Measurements from ENCODE around the gene CBLC.
A peak's percentile ranks its signal among the peaks of the same experiment; 100 is the strongest.

CBLC gene

DNA sequence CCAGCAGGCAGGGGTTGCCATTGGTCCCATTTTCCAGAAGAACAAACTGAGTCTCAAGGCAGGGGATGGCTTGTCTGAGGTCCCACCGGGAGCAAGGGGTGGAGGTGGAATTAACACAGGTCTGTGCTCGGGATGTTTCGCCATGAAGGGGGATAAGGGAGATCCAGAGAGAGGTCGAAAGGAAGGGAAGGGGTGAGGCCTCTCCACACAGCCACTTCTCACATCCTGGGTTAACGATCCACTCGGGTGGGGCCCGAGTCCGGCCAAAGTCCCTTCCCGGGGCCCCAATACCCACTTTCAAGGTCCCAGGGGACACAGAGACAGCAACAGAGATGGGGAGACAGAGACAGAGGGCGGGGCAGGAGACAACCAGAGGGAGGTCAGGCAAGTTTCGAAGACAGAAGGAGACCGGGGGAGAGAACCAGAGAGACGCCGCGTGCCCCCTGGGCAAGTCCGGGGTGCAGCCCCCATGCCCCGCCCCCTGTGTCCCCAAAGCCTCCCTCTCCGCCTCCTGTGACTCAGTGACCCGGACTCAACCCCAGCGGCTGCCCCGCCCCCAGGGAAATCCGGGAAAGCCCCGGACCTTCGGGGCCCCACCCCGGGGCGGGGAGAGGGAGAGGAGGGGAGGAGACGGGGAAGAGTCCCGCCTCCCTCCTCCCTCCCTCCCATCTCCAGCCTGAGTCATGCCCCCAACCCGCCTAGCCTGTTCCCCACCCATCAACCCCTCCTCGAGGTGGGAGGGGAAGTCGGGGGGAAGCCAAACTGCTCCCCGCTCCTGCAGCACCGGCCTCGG lies 30.5 kb upstream of the CBLC start:
- FAIRE-seq = no peak
- DNase-seq (ENCODE audit: low spot score) = peak; percentile 91

DNA sequence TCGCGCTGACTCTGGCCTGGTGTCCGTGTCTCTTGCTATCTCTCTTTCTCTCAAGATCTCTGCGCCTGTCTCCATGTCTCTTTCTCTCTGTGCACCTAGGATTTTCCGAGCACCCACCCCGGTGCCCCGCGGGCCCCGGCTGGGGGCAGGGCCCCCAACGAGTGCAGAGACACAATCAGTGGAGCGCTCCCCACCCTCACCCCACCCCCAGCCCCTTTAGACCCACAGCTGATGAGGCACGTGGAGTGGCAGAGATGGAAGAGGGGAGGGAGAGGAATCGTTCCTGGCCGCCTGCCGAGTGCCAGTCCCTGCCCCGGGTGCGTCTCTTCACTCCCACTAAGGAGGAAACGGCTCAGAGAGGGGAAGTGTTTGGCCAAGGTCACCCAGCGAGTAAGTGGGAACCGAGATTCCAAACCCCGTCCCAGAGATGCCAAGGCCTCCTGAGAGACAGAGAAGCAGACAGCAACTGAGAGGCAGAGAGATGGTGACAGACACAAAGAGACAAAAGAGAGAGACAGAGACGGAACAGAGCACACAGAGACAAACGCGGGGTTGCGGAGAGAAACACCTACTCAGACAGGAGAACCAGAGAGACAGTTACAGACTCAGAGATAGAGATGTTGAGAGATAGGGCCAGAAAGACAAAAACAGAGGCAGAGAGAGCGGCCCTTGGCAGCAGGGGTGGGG lies 29.8 kb upstream of the CBLC start:
- DNase-seq (ENCODE audit: low spot score) = peak; percentile 52
- no peak for FAIRE-seq

DNA sequence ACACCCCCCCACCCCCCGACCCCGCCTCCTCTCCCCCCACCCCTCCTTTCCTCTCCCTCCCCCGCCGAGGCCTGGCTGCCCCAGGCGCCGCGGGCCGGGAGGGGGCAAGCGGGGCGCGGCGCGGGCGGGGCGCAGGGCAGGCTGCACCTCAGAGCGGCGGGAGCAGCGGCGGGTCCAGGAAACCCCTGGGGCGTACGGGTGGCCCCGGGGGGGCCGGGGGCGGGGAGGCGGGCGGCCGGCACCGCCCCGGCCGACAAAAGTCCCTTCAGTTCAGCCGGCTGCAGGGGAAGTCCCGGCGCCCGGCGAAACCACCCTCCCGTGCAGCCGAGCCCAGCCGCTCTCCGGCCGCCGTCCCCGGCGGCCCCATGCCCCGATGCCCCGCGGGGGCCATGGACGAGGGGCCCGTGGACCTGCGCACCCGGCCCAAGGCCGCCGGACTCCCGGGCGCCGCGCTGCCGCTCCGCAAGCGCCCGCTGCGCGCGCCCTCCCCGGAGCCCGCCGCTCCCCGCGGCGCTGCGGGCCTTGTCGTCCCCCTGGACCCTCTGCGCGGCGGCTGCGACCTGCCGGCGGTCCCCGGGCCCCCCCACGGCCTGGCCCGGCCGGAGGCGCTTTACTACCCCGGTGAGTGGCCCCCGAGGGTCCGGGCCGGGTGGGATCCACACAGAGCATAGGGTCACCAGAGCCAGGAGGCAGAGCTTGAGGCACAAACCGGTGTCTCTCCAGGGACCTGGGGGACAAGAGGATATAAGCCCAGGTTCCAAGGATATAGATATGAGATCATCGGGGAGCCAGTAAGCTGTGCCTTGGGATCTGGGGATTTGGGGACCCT lies 29.1 kb upstream of the CBLC start, which contains the start of gene BCL3:
BCL3 (plus strand) TSS at position 283 of the 829 bp plus-strand sequence; CDS start at position 366, 83 bp downstream.
- FAIRE-seq (peak; percentile 9), DNase-seq (ENCODE audit: low spot score) (peak; percentile 64)

DNA sequence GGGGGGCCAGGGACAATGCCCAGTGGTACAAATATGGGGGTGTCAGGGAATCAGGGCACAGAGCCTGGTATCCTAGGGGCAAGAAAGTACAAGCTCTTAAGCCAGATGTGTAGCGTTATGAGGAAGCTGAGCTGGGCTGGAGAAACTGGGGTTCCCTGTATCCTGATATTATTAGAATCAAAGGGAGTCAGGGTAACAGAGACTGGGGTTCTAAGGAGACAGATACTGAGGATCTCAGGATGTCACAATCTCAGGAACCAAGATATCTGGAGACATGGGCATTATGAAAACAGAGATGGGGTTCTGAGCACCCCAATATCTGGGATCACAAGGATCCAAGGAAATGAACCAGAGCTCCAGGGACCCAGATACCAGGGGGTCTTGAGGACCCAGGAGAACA lies 28.4 kb upstream of the CBLC start:
- FAIRE-seq (no peak), DNase-seq (ENCODE audit: low spot score) (no peak)

DNA sequence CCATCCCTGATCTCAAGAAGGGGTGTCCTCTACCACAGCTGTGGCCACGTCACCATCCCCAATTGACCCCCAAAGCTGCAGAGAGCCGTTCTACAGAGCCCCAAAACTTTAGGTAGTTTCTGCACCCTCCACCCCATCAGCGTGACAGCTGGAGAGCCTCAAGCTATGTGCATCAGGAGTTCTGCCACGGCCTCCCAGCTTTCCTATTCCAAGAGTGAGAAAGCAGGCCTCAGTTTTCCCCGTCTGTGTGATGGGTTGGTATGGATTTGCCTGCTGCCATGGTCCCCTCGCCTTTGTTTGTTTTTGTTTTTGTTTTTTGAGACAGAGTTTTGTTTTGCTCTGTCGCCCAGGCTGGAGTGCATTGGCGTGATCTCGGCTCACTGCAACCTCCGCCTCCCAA lies 27.7 kb upstream of the CBLC start:
- DNase-seq (ENCODE audit: low spot score) (no peak), FAIRE-seq (no peak)

DNA sequence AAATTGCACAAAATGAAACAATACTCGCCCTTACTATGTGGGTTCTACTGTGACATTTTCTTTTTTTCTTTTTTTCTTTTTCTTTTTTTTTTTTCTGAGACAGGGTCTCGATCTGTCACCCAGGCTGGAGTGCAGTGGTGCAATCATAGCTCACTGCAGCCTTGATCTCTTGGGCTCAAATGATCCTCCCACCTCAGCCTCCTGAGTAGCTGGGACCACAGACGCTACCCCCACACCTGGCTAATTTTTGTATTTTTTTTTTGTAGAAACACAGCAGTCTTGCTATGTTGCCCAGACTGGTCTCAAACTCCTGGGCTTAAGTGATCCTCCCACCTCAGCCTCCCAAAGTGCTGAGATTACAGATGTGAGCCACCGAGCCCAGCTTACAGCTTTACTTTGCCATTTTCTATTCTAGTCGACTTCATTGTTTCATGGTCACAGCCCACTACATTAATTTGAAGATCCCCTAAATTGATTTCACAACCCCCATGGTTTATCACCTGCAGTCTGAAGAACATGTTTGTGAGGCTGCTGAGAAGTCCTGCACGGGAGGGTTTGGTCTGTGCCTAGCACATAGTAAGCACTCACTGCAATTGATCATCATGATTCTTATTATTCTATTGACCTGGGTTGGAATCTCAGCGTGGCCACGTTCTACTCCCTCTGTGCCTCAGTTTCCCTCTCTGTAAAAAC lies 25.4 kb upstream of the CBLC start:
- FAIRE-seq (no peak), DNase-seq (ENCODE audit: low spot score) (no peak)

DNA sequence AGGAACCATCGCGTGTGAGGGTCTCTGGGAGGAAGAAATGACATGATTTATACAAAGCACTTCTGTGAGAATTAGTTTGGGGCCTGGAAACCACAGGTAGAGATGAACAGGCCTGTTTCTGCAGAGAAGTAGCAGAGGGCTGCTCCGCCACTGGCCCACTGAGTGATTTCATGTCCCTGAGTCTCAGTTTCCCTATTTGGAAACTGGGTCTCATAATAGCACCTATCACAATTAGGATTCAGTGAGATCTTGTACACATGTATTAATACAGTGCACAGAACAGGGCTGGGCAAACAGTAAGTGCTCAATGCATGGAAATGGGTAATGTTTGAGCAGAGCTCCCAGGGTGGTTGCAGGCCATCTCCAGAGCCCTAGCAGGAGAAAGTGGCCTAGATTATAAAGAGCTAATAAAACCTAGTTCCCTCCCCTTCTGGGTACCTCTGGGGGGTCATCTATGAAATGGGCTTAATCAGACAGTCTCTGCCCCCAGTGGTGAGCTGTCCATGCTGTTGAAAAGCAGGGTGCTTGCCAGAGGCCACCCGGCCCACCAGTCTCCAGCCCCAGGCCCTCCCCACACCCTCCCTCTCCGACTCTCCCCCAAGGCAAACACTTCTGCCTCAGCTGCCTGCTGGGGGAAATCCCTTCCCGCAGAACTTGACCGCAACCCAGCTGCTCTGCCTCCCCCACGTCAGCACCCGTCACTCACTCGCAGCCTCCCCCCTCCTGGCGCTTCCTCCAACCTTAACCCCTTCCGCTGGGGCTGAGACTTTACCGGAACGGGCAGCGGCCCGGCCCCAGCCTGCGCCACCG lies 24.7 kb upstream of the CBLC start:
- DNase-seq (ENCODE audit: low spot score) (peak; percentile 90), FAIRE-seq (peak; percentile 78)

DNA sequence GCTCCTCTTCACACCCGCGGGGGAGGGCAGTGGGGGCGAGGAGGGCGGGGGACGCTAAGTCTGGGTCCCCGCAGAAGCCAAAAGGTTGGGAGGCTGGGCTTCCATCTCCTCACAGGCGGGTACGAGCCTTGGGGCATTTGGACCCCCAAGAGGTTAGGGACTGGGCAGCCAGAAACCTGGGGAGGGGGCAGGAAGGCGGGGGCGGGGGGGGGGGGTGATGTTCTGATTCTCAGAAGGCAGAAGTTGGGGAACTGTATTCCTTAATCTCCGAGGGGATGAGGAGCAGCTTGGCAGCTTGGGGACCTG lies 24.1 kb upstream of the CBLC start:
- FAIRE-seq (no peak), DNase-seq (ENCODE audit: low spot score) (no peak)

DNA sequence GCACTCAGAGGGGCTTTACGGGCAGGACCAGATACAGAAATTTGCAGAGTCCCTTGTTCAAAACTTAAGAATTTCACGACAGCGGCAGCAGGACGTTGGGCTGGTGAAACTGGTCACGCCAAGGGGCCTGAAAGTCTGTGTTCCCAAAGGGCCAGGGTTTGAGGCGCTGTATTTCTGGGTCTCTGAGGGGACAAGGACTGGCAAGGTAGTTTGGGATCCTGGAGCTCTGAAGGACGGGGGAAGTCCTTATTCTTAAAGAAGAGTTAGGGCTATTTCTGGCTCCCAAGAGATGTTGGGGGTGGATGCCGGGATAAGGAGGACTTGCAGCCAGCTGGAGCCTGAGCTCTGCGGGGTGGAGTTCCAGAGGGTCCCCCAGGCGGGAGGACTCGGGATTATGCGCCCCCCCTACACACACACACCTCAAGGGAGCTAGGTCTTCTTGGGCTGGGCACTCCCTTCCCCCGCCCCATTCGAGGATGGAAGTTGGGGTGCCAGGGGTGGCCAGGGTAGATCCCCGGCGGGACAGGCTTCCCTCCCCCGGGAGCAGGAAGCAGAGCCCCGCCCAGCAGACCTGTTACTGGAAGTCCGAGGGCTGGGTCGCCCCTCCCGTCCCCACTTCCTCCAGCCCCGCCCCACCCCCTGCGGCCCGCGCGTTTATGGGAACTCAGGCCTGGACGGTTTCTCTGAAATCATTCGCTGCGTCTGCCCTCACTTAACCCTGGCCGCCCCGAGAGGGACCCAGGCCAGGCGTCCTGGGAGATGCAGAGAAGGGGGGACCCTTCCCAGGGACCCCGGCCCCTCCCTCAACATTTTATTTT lies 23.5 kb upstream of the CBLC start:
- FAIRE-seq (no peak), DNase-seq (ENCODE audit: low spot score) (peak; percentile 82)

DNA sequence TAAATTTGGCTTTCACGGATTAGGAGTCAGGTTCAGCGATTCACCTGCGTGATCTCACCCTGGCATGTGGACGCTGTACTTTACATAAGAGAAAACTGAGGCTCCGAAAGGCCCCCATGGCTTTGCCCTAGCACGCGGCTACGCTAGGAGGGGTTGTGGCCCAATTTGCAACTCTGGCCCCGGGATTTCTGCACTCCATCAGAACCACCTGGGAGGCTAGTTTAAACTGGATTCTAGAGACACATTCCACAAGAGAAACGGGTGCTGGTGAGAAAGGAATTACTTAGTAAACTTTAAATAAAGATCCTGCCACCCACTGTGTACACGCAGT lies 23.0 kb upstream of the CBLC start:
- FAIRE-seq = no peak

DNA sequence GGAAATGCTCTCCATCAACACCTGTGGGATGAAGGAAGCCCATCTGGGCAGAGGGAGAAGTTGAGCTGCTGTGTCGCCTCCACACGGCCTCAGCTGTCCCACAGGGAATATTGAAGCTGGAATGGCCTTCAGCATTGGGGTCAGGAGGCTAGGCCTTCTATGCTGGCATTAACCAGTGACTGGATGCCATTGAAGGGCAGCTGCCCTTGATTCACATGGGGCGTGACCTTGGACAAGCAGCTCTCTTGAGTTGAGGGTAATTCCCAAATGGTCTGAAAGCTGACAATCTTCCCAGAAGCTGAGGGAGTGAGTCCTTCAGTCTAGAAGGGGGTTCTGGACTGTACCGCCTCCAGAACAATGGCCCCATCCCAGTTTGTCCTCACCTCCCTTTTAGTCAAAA lies 22.5 kb upstream of the CBLC start:
- no peak for DNase-seq (ENCODE audit: low spot score)
- no peak for FAIRE-seq

More for the DNA sequence above, 23.0 kb upstream of the CBLC start:
- no peak for DNase-seq (ENCODE audit: low spot score)

DNA sequence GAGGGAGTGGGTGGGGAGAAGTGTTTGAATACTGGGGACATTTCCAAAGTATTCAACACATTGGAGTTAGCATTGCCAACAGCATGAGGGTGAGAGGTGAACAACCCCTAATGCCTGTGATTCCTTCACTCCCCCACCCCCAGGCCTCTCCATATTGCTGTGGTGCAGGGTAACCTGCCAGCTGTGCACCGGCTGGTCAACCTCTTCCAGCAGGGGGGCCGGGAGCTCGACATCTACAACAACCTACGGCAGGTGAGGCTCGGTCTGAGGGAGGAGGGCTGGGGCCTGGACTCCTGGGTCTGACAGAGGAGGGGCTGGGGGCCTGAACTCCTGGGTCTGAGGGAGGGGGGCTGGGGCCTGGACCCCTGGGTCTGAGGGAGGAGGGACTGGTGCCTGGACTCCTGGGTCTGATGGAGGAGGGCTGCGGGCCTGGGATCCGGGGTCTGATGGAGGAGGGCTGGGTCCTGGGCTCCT lies 21.6 kb upstream of the CBLC start:
- no peak for DNase-seq (ENCODE audit: low spot score)
- FAIRE-seq = no peak

DNA sequence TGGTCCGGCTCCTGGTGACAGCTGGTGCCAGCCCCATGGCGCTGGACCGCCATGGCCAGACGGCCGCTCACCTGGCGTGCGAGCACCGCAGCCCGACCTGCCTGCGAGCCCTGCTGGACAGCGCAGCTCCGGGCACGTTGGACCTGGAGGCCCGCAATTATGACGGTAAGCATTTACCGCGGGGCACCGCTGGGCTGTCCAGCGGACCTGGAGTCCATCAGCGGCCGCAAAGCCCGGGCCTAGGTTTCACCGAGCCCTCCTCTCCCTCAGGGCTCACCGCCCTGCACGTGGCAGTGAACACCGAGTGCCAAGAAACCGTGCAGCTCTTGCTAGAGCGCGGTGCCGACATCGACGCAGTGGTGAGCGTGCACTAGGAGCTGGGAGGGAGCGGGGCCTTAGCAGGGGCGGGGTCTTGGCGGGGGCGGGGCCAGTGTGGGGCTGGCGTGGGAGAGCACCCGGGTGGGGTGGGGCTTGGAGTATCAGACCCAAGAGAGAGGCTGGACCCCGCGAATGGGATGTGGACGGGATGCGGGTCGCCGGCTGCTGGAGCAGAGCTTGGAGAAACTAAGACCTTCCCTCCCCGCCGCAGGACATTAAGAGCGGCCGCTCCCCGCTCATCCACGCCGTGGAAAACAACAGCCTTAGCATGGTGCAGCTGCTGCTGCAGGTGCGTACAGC lies 20.5 kb upstream of the CBLC start:
- DNase-seq (ENCODE audit: low spot score) = no peak

DNA sequence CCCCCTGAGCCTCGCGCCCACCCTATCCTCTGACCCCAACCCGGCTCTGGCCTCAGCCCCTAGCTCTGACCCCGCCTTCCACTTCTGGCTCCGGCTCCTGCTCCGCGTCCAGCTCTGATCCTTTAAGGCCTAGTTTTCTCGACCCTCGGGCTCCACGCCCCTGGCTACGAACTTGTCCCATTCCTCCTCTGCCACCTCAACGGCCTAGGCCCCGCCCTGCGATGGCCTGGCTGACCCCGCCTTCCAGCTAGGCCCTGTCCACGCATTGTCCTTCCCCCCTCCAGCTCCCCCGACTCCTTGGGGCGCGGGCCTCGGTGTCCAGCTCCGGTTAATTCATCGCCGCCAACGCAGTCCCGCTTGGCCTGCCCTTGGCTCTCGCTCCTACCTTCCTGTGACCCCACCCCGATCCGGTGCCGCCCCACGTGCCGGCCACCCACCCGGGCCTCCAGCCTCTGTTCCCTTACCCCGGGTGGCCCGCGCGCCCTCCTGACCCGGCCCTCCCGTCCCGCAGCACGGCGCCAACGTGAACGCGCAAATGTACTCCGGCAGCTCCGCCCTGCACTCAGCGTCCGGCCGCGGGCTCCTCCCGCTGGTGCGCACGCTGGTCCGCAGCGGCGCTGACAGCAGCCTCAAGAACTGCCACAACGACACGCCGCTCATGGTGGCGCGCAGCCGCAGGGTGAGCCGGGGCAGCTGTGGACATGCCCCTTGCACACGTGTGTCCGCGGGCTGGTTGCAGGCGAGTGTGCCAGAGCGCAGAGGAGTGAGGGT lies 19.8 kb upstream of the CBLC start:
- no peak for FAIRE-seq

More for the DNA sequence above, 20.5 kb upstream of the CBLC start:
- FAIRE-seq = no peak

DNA sequence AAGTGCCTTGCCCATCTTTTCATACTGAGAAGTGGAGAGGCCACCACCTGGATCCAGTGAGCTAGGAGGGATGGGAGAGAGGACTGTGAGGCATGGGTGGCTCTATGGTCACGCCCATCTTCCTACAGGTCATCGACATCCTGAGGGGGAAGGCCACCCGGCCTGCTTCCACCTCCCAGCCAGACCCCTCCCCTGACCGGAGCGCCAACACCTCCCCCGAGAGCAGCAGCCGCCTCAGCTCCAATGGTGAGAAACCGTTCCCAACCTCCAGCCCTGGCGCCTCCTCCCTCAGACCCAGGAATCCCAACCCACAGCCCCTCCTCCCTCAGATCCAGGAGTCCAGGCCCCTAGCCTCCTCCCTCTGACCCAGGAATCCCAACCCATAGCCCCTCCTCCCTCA lies 19.1 kb upstream of the CBLC start:
- DNase-seq (ENCODE audit: low spot score) = no peak

More for the DNA sequence above, 19.8 kb upstream of the CBLC start:
- DNase-seq (ENCODE audit: low spot score) = no peak

DNA sequence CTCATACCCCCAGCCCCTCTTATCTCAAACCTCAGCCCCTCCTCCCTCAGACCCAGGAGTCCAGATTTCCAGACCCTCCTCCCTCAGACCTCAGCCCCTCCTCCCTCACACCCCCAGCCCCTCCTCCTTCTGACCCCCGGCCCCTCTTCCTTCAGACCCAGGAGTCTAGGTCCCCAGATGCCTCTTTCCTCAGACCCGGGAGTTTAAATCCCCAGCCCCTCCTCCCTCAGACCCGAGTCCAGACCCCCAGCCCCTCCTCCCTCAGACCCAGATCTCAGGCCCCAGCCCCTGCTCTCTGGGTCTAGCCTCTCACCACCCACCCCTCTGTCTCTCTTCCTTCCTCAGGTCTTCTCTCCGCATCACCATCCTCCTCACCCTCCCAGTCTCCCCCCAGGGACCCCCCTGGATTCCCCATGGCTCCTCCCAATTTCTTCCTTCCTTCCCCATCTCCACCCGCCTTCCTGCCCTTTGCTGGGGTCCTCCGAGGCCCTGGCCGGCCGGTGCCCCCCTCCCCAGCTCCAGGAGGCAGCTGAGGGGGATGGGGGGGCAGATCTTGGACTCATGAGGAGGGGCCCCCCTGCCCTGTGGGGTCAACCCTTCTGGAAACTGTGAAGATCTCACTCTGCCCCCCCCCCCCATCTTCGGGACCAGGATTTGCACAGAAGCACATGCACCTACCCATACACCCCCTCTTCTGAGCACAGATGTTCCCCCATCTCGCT lies 18.4 kb upstream of the CBLC start:
- DNase-seq (ENCODE audit: low spot score) = no peak
- no peak for FAIRE-seq

More for the DNA sequence above, 19.1 kb upstream of the CBLC start:
- FAIRE-seq = no peak

DNA sequence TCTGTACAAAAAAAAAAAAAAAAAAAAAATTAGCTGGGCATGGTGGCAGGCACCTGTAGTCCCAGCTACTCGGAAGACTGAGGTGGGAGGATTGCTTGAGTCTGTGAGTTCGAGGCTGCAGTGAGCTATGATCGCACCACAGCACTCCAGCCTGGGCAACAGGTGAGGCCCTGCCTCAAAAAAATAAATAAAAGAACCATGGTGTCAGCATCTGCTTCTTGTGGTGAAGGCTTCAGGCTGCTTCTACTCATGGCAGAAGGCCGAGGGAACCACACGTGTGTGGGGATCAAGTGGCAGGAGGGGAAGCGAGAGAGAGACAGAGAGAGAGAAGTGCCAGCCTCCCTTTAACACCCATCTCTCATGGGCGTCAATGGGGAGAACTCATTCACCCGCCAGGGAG lies 15.7 kb upstream of the CBLC start:
- DNase-seq (ENCODE audit: low spot score) = no peak
- no peak for FAIRE-seq
